Omental fat pad (tissue), 4 donors: ENCODE results near the gene ABHD16B. TPM values are rescaled to one million over a fixed set of nuclear protein-coding genes. Genes with fewer than 3 reads are reported as not detected.

Source experiments
- ATAC-seq: fragments of 150-250 bp; one replicate; pipeline ENCODE4 v1.9.1; 2016; ENCODE audit warnings: mild to moderate bottlenecking, moderate library complexity; ENCODE audit not compliant: low FRiP score
- DNase-seq: peaks from one replicate; pipeline ENCODE4 v3.0.0-alpha.2; 2019; ENCODE audit warnings: low spot score
- CTCF ChIP-seq, 3 donors: fragments of 450-650 bp; IDR thresholded peaks; one replicate each; pipeline ENCODE4 v1.5.1; 2016 to 2017; ENCODE audit warnings: antibody characterized with exemption in 3 of 3, mild to moderate bottlenecking in 3 of 3, moderate library complexity in 2 of 3
- total RNA-seq, 4 donors: library from RNA; depleted of rRNA; stranded (reverse); fragments of >200 nt; gene quantifications; one replicate each; pipeline ENCODE4 v1.1.0, GENCODE V29; 2016

Gene ABHD16B
- total RNA-seq, 4 donors from 2014 or later, result not detected

- ATAC-seq, result no peak
- no peak for DNase-seq
- TF ChIP-seq CTCF (IDR thresholded peaks at IDR 0.05), result no peak
Measured at GRCh38 chr20:63856098-63856511, 5.2 kb upstream of the ABHD16B start.

GRCh38 chr20:63857764-63858392, 3.4 kb upstream of the ABHD16B start:
- DNase-seq (no peak), ATAC-seq (no peak)
- no peak for TF ChIP-seq CTCF (IDR thresholded peaks at IDR 0.05)

GRCh38 chr20:63858393-63859165, 2.7 kb upstream of the ABHD16B start:
- DNase-seq (no peak), ATAC-seq (no peak)
- no peak for TF ChIP-seq CTCF (IDR thresholded peaks at IDR 0.05)

- no peak for TF ChIP-seq CTCF (IDR thresholded peaks at IDR 0.05)
- no peak for DNase-seq
- ATAC-seq, result no peak
Measured at GRCh38 chr20:63859166-63859699, 2.1 kb upstream of the ABHD16B start.

- DNase-seq (no peak), ATAC-seq (no peak)
- no peak for TF ChIP-seq CTCF (IDR thresholded peaks at IDR 0.05)
Measured at GRCh38 chr20:63860325-63861051, 810 bp upstream of the ABHD16B start.

GRCh38 chr20:63861981-63862901, 943 bp downstream of the ABHD16B start:
- no peak for ATAC-seq
- TF ChIP-seq CTCF (IDR thresholded peaks at IDR 0.05), result no peak
- no peak for DNase-seq
